OCI-LY1 (cell line): ENCODE measurements around the gene EPB41L4A.

Experiments
- H2AFZ ChIP-seq: fragments of 200-600 bp; sonication (generic), shearing (Covaris generic); 2 replicates; pipeline ENCODE4 v1.6.0; 2014; ENCODE audit warnings: antibody characterized with exemption, mild to moderate bottlenecking, low read length
- H3F3A ChIP-seq: fragments of 200-600 bp; sonication (generic), shearing (Covaris generic); 2 replicates; pipeline ENCODE4 v1.6.0; 2014; ENCODE audit warnings: mild to moderate bottlenecking, antibody characterized with exemption, low read length, moderate library complexity; ENCODE audit not compliant: insufficient read depth
- H3K27ac ChIP-seq: fragments of 200-600 bp; sonication (generic); 2 replicates; pipeline ENCODE4 v1.5.1; 2014; ENCODE audit warnings: low read length, mixed run types, mild to moderate bottlenecking, low read depth; ENCODE audit not compliant: poor library complexity, severe bottlenecking
- H3K27me3 ChIP-seq: fragments of 200-600 bp; sonication (generic); 2 replicates; pipeline ENCODE4 v1.6.0; 2014; ENCODE audit warnings: antibody characterized with exemption, mild to moderate bottlenecking, low read length, moderate library complexity; ENCODE audit not compliant: insufficient read depth
- H3K36me3 ChIP-seq: fragments of 200-600 bp; sonication (generic); 2 replicates; pipeline ENCODE4 v1.6.1; 2014; ENCODE audit warnings: mild to moderate bottlenecking, antibody characterized with exemption, low read length, moderate library complexity, mixed read lengths; ENCODE audit not compliant: insufficient read depth
- H3K4me1 ChIP-seq: fragments of 200-600 bp; sonication (generic); 2 replicates; pipeline ENCODE4 v1.5.1; 2014; ENCODE audit warnings: mild to moderate bottlenecking, low read length, moderate library complexity; ENCODE audit not compliant: insufficient read depth, severe bottlenecking
- H3K4me2 ChIP-seq: fragments of 200-600 bp; sonication (generic), shearing (Covaris generic); 2 replicates; pipeline ENCODE4 v1.6.1; 2014; ENCODE audit warnings: low read length
- H3K4me3 ChIP-seq: fragments of 200-600 bp; sonication (generic); 2 replicates; pipeline ENCODE4 v1.5.1; 2014; ENCODE audit warnings: low read length, low read depth, mild to moderate bottlenecking, mixed read lengths; ENCODE audit not compliant: poor library complexity, severe bottlenecking
- H3K79me2 ChIP-seq: fragments of 200-600 bp; shearing (Covaris generic); 2 replicates; pipeline ENCODE4 v1.6.1; 2016; ENCODE audit warnings: mixed run types, low read length, mixed read lengths; ENCODE audit not compliant: insufficient read depth
- H3K9ac ChIP-seq: fragments of 200-600 bp; sonication (generic), shearing (Covaris generic); 2 replicates; pipeline ENCODE4 v1.6.1; 2014; ENCODE audit warnings: mild to moderate bottlenecking, low read length, mixed read lengths
- H3K9me2 ChIP-seq: fragments of 200-600 bp; sonication (generic), shearing (Covaris generic); 2 replicates; pipeline ENCODE4 v1.6.1; 2014; ENCODE audit warnings: low read depth, mild to moderate bottlenecking, low read length, mixed read lengths
- H3K9me3 ChIP-seq: fragments of 200-600 bp; shearing (Covaris generic); 2 replicates; pipeline ENCODE4 v1.6.1; 2014; ENCODE audit warnings: low read length, mixed read lengths
- H4K20me1 ChIP-seq: fragments of 200-600 bp; sonication (generic), shearing (Covaris generic); 2 replicates; pipeline ENCODE4 v1.6.0; 2016; ENCODE audit warnings: mild to moderate bottlenecking, low read length; ENCODE audit not compliant: insufficient read depth
- CTCF ChIP-seq: fragments of 200-600 bp; sonication (generic), shearing (Covaris generic); IDR thresholded peaks from 2 replicates; pipeline ENCODE4 v1.5.1; 2017; ENCODE audit warnings: mild to moderate bottlenecking, antibody characterized with exemption, low read length, moderate library complexity, mixed read lengths
- EZH2 ChIP-seq: fragments of 200-600 bp; sonication (generic), shearing (Covaris generic); IDR thresholded peaks from 2 replicates; pipeline ENCODE4 v1.8.0; 2017; ENCODE audit warnings: borderline replicate concordance, mixed run types, mild to moderate bottlenecking, antibody characterized with exemption, low read length, moderate library complexity, mixed read lengths

EPB41L4A gene

GRCh38 chr5:112372543-112372942, 46.5 kb downstream of the EPB41L4A start:
- Histone ChIP-seq H3K9me3 (no peaks in the 10 kb centered on the region), H3K4me1 (no peaks in the 10 kb centered on the region), H3K4me3 (no peak overlapping the region), H3K79me2 (no peaks in the 10 kb centered on the region), H3K4me2 (no peak overlapping the region), H3K27ac (no peak overlapping the region), H3K9me2 (no peaks in the 10 kb centered on the region), H2AFZ (no peak overlapping the region), H3K36me3 (no peaks in the 10 kb centered on the region), H3K9ac (no peak overlapping the region), H4K20me1 (no peaks in the 10 kb centered on the region), H3F3A (no peaks in the 10 kb centered on the region), H3K27me3 (no peaks in the 10 kb centered on the region)
- TF ChIP-seq EZH2: no peak
- TF ChIP-seq CTCF: peak; percentile 27; the same call in 1 of the 2 replicates

DNA sequence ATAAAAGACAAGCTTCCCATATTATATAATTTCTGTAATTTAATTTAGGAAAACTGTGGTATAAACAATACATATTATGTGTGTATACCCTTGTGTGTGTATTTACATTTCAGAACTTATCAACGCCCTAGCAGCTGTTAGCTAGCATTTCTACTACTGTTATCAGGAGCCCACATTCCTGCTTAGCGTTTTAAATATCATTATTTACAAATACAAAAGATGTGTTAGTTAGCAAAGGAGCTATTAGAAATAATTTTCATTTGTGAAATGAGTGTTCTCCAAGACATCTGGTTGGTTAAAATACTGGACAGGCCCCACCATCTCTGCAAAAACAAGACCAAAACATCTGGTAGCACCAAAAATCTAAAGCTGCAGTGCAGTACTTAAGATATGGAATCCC, 48.0 kb downstream of the EPB41L4A start:
- no peak overlapping the region for H3K27ac ChIP-seq
- H3K4me3 ChIP-seq: no peak overlapping the region
- no peaks in the 10 kb centered on the region for H3F3A ChIP-seq
- no peak overlapping the region for H2AFZ ChIP-seq
- H3K9ac ChIP-seq: no peak overlapping the region
- H3K27me3 ChIP-seq: no peaks in the 10 kb centered on the region
- no peaks in the 10 kb centered on the region for H3K9me2 ChIP-seq
- H3K4me1 ChIP-seq: no peaks in the 10 kb centered on the region
- H3K36me3 ChIP-seq: no peaks in the 10 kb centered on the region
- H3K9me3 ChIP-seq: no peaks in the 10 kb centered on the region
- H4K20me1 ChIP-seq: no peaks in the 10 kb centered on the region
- TF ChIP-seq CTCF (no peak), EZH2 (no peak)
- no peak overlapping the region for H3K4me2 ChIP-seq
- H3K79me2 ChIP-seq: no peaks in the 10 kb centered on the region

GRCh38 chr5:112367400-112367799, 51.7 kb downstream of the EPB41L4A start:
- Histone ChIP-seq H3K27me3 (no peaks in the 10 kb centered on the region), H3K4me3 (no peak overlapping the region), H3K36me3 (no peaks in the 10 kb centered on the region), H3K4me2 (no peak overlapping the region), H3K9me3 (no peaks in the 10 kb centered on the region), H3K9me2 (no peaks in the 10 kb centered on the region), H3K27ac (no peak overlapping the region), H3F3A (no peaks in the 10 kb centered on the region), H3K79me2 (no peaks in the 10 kb centered on the region), H2AFZ (no peak overlapping the region), H3K9ac (no peak overlapping the region), H3K4me1 (peaks cover 7% of the 10 kb centered on the region), H4K20me1 (no peaks in the 10 kb centered on the region)
- TF ChIP-seq EZH2 (no peak), CTCF (no peak)
